Ovary (tissue), 9 donors: ENCODE measurements around the gene CREBZF. TPM values are rescaled to one million over a fixed set of nuclear protein-coding genes. Genes with fewer than 3 reads are reported as not detected.

Experiments
- DNase-seq, 5 donors: peaks; one replicate each; pipeline ENCODE4 v3.0.0-alpha.2; 2019 to 2020
- H3K27ac ChIP-seq, 2 donors: fragments of 200-600 bp; one replicate each; pipeline versions ENCODE4 v1.5.1 to v1.8.0; 2019 to 2022
- H3K27me3 ChIP-seq: fragments of 200-600 bp; one replicate; pipeline ENCODE4 v1.8.0; 2022
- H3K36me3 ChIP-seq: fragments of 200-600 bp; sonication (generic); one replicate; pipeline ENCODE4 v1.5.1; 2019
- H3K4me1 ChIP-seq: one replicate; pipeline ENCODE4 v1.8.1; 2013; ENCODE audit warnings: mild to moderate bottlenecking, moderate library complexity; ENCODE audit not compliant: insufficient read depth
- H3K4me3 ChIP-seq: fragments of 200-600 bp; sonication (generic); one replicate; pipeline ENCODE4 v1.5.1; 2017
- H3K9me3 ChIP-seq, 2 donors: fragments of 200-600 bp in 1 of 2; sonication (generic) in 1 of 2; one replicate each; pipeline versions ENCODE4 v1.5.1 to v1.8.1; 2013 to 2019; ENCODE audit warnings: mild to moderate bottlenecking in 1 of 2, moderate library complexity in 1 of 2
- EP300 ChIP-seq: sonication (generic); formaldehyde crosslinking; IDR thresholded peaks from one replicate; pipeline ENCODE4 v1.6.1; 2017; ENCODE audit warnings: antibody characterized with exemption
- POLR2A ChIP-seq: fragments of 450-650 bp; IDR thresholded peaks from one replicate; pipeline ENCODE4 v1.6.1; 2017; ENCODE audit warnings: antibody characterized with exemption, mild to moderate bottlenecking, moderate library complexity
- WGBS, 3 donors: extraction: QIAGEN DNeasy Blood & Tissue Kit in 1 of 3; methylation state at CpG; one replicate each; pipeline versions ENCODE4 v1.1.5 to v1.1.7; 2013 to 2017; 5-methylcytosine and 5-hydroxymethylcytosine counted together
- intact Hi-C, 4 donors: fragments of 100-400 bp; cut with DNase I; formaldehyde crosslinking; loops; one replicate each; pipeline versions ENCODE4 v1.11.0 to v1.15.1; 2022 to 2023
- polyA plus RNA-seq, 2 donors: library from polyadenylated mRNA; stranded (reverse); fragments of 200-250 nt in 1 of 2; fragments of 350-450 nt in 1 of 2; fragmentation: Illumina TruSeq in 1 of 2; extraction: RNeasy Lipid Tissue Mini Kit (QIAGEN cat#74804) in 1 of 2; gene quantifications; one replicate each; pipeline ENCODE4 v1.2.3, GENCODE V29; 2013 to 2014
- total RNA-seq, 7 donors: library from RNA; depleted of rRNA in 2 of 7; stranded (reverse); fragments of >200 nt in 2 of 7; fragmentation: NEBNext Ultra II Directional in 3 of 7; extraction: Animal tissue kit (Norgen Biotek cat#: 25700) in 3 of 7; gene quantifications; one replicate each; pipeline versions ENCODE4 v1.1.0 to v1.2.4, GENCODE V29; 2016 to 2023
- TF ChIP-seq, protein P1 (sequence below), 3 donors: fragments of 450-650 bp in 2 of 3; fragments of 200-600 bp in 1 of 3; IDR thresholded peaks; one replicate each; pipeline versions ENCODE4 v1.5.1 to v1.8.0; 2016 to 2022; ENCODE audit warnings: antibody characterized with exemption in 3 of 3, mild to moderate bottlenecking in 1 of 3
- donor health status: DM: no; HTN: no; CAD: no; lungs with moderate emphysema.
- donor health status: DM: no; HTN: no; CAD: no.
- donor health status: Bipolar disorder and iron deficiency.
- donor health status: DM: yes; HTN: yes; CAD: no.
- donor health status: DM: no; HTN: no; CAD: no.
- donor health status: DM: yes; HTN: yes; CAD: no.

CREBZF gene
- total and polyA plus RNA-seq, 9 donors = 36.4 to 80.8 (median 53.6) TPM

DNA sequence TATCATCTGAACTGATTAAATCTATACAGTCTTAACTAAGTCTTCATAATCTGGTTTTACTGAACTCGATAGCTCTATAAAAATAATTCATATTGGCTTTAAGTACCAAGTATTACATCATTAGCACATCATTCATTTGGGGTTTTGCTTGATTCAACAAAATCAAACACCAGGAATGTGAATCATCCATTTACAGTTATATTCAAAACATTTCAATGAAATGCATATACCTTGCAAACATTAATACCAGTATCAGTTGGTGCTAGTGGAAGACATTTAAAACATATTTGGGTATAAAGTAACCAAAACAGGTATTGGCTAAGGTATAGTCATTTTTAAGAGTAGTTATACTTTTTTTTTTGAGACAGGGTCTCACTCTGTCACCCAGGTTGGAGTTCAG, 33.3 kb upstream of the CREBZF start:
- no peak for DNase-seq
- intact Hi-C loops = loop anchor here in 2 of 4 donors (10.0 kb wide), 1 partner anchor 117 kb away; the partner anchor contains the start of gene SYTL2 (in 2 of the 2)
- H3K4me1 ChIP-seq = no peaks in the 10 kb centered on the region
- H3K36me3 ChIP-seq = no peaks in the 10 kb centered on the region
- 90 to 96% (median 93%) methylated on average over 1 of the region's 1 CpG for WGBS, 3 donors
- no peak overlapping the region for H3K4me3 ChIP-seq
- no peaks in the 10 kb centered on the region for H3K9me3 ChIP-seq
- no peak overlapping the region for H3K27ac ChIP-seq
- no peaks in the 10 kb centered on the region for H3K27me3 ChIP-seq
- TF ChIP-seq EP300 (no peak), POLR2A (no peak)

DNA sequence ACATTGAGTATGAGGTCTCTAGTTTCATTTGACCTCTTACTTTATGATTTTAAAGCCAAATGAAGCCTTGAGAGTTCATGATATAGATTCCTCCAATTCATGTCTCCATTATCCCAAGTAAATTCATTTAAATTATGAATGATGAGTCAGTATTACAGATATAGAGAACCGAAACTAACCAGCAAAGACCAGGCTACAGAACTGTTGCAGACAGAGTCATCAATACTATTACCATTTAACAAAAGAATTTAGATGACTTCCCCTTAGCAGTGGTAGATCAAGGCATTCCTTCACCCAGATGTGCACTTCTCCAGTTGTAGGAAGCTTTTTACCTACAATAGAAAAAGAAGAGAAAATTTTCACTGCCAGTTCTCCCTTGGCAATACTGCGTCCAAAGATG, 32.8 kb upstream of the CREBZF start:
- H3K36me3 ChIP-seq = no peaks in the 10 kb centered on the region
- H3K4me1 ChIP-seq = no peaks in the 10 kb centered on the region
- DNase-seq = no peak
- no peak for TF ChIP-seq POLR2A
- no peak for TF ChIP-seq EP300
- TF ChIP-seq, protein P1, sequence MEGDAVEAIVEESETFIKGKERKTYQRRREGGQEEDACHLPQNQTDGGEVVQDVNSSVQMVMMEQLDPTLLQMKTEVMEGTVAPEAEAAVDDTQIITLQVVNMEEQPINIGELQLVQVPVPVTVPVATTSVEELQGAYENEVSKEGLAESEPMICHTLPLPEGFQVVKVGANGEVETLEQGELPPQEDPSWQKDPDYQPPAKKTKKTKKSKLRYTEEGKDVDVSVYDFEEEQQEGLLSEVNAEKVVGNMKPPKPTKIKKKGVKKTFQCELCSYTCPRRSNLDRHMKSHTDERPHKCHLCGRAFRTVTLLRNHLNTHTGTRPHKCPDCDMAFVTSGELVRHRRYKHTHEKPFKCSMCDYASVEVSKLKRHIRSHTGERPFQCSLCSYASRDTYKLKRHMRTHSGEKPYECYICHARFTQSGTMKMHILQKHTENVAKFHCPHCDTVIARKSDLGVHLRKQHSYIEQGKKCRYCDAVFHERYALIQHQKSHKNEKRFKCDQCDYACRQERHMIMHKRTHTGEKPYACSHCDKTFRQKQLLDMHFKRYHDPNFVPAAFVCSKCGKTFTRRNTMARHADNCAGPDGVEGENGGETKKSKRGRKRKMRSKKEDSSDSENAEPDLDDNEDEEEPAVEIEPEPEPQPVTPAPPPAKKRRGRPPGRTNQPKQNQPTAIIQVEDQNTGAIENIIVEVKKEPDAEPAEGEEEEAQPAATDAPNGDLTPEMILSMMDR (IDR thresholded peaks at IDR 0.05) = no peak
- WGBS, 3 donors = 93 to 95% (median 95%) methylated on average over 2 of the region's 2 CpGs
- H3K27ac ChIP-seq = no peak overlapping the region
- no peaks in the 10 kb centered on the region for H3K27me3 ChIP-seq
- intact Hi-C loops = loop anchor here in 2 of 4 donors (10.0 kb wide), 1 partner anchor 117 kb away; the partner anchor contains the start of gene SYTL2 (in 2 of the 2)
- no peaks in the 10 kb centered on the region for H3K9me3 ChIP-seq
- no peak overlapping the region for H3K4me3 ChIP-seq

DNA sequence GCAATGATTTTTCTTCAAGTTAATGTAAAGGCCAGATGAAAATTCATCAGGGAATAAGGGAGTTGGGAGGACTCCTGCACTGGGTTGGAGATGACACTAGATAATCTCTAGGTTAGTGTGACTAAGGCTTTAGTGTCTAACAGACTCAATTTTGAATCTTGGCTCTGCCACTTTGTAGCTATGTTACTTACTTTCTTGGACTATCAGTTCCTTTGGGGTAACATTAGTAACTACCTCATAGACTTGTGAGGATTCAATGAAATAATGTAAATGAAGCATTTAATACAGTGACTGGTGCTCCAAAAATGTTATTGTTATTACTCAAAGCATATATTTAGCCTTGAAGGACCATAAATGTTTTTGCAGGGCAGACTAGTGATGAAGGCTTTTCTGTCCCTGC, 30.6 kb upstream of the CREBZF start:
- H3K9me3 ChIP-seq = no peaks in the 10 kb centered on the region
- no peak for DNase-seq
- intact Hi-C loops = loop anchor here in 2 of 4 donors (10.0 kb wide), 1 partner anchor 119 kb away; the partner anchor contains the start of gene SYTL2 (in 2 of the 2)
- H3K4me3 ChIP-seq = no peak overlapping the region
- no peaks in the 10 kb centered on the region for H3K27me3 ChIP-seq
- no peaks in the 10 kb centered on the region for H3K36me3 ChIP-seq
- no peaks in the 10 kb centered on the region for H3K4me1 ChIP-seq
- no peak overlapping the region for H3K27ac ChIP-seq
- TF ChIP-seq, protein P1 (IDR thresholded peaks at IDR 0.05) = no peak
- TF ChIP-seq POLR2A (no peak), EP300 (no peak)

DNA sequence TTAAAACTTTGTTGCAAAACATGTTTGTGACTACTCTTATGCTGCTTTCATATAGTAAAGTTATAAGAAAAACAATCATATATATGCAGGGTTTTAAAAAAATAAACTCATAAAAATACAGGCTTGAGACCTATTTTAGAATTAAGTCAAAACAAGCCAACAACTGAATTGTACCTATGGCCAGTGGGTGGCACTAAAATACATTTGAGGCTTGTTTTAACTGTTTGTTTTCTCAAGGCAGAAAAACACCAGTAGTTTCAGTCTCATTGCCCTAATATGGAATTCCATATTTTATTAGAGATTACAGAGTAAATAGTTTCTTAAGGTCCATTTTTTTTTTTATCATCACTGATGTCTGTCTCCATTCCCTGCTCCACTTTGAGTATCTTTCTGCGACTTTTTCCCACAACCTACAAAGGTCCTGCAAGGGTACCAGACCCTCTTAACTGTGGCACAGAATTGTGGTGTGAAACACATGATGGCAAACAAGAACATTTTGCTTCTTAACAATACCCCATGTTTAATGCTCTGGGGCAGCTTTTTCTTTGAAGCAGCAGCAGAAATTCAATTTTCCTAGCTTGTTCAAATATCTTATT, 29.6 kb upstream of the CREBZF start:
- H3K9me3 ChIP-seq = no peaks in the 10 kb centered on the region
- no peaks in the 10 kb centered on the region for H3K4me1 ChIP-seq
- WGBS, 3 donors = 84 to 96% (median 92%) methylated on average over 1 of the region's 1 CpG
- no peaks in the 10 kb centered on the region for H3K36me3 ChIP-seq
- no peak overlapping the region for H3K4me3 ChIP-seq
- no peak overlapping the region for H3K27ac ChIP-seq
- DNase-seq = no peak
- intact Hi-C loops = loop anchor here in 2 of 4 donors (10.0 kb wide), 1 partner anchor 120 kb away; the partner anchor contains the start of gene SYTL2 (in 2 of the 2)
- TF ChIP-seq EP300 = no peak
- TF ChIP-seq, protein P1 (IDR thresholded peaks at IDR 0.05) = peak in 1 of 3 donors; percentile 29
- no peaks in the 10 kb centered on the region for H3K27me3 ChIP-seq

DNA sequence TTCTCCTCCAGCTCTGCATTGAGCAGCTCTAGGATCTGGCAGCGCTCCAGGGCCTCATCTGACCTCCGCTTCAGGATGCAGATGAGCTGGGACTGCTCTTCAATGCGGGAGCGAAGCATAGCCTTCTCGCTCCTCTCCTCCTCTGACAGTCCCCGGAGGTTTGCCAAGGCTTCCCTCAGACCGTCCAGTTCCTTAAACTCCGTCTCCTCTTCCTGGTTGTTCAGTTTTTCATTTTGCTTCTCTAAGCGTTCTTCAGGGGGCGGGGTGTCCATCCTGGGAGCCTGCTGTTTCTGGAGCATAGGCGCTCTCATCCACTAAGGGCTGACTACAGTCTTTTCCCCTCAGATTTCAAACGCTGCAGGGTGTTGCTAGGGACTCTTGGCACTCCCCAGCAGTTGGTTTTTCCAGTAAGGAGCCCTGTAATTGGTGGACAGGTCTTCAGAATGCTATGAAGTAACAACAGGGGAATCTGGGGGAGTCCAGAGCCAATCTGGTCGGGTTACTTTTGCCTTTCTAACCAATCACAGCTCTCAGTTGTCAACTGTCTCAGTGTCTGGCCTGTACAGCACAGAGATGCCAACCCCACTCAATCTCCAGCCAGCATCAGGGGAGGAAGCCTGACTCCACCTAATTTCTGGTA, 21.0 kb upstream of the CREBZF start, which contains the start of gene CCDC89:
TSS of gene CCDC89 (minus strand) at position 376 of the 640 bp plus-strand sequence. CDS start at position 311, 65 bp downstream.
- DNase-seq = peak; percentile 79 to 87 (median 85)
- no peaks in the 10 kb centered on the region for H3K36me3 ChIP-seq
- WGBS, 3 donors = 4 to 6% (median 4%) methylated on average over 13 of the region's 13 CpGs
- peak within 1 kb of the TSS; percentile 7 to 76 for H3K27ac ChIP-seq
- H3K4me3 ChIP-seq = peak within 1 kb of the TSS; percentile 45
- TF ChIP-seq POLR2A = peak; percentile 14
- TF ChIP-seq, protein P1 (IDR thresholded peaks at IDR 0.05) = no peak
- peaks cover 1% of the 10 kb centered on the region for H3K4me1 ChIP-seq
- H3K27me3 ChIP-seq = no peaks in the 10 kb centered on the region
- intact Hi-C loops = no loop called here
- no peaks in the 10 kb centered on the region for H3K9me3 ChIP-seq
